H1 (cell line): ENCODE results near the gene SLC37A2. TPM values are rescaled to one million over a fixed set of nuclear protein-coding genes. Genes with fewer than 3 reads are reported as not detected.

ENCODE experiments used
- CHD1 ChIP-seq: IDR thresholded peaks from 2 replicates; pipeline ENCODE4 v1.6.1; 2012; ENCODE audit warnings: low read depth, low read length, improper control_type of control experiment
- CHD7 ChIP-seq: fragments of 300-600 bp; sonication (generic); IDR thresholded peaks from 2 replicates; pipeline ENCODE4 v1.7.1; 2012; ENCODE audit warnings: low read length, moderate library complexity, mild to moderate bottlenecking, inconsistent platforms; ENCODE audit not compliant: insufficient replicate concordance
- CREB1 ChIP-seq: IDR thresholded peaks from 2 replicates; pipeline ENCODE4 v1.6.1; 2012; ENCODE audit warnings: inconsistent platforms
- CTBP2 ChIP-seq: IDR thresholded peaks from 2 replicates; pipeline ENCODE4 v1.7.0; 2011; ENCODE audit warnings: borderline replicate concordance, mild to moderate bottlenecking, moderate library complexity, mixed read lengths, low read length; ENCODE audit not compliant: insufficient read depth, insufficient read length
- JUN ChIP-seq: IDR thresholded peaks from 2 replicates; pipeline ENCODE4 v1.6.1; 2011; ENCODE audit warnings: low read depth, mild to moderate bottlenecking, improper control_type of control experiment, low read length
- RAD21 ChIP-seq, 2 experiments: IDR thresholded peaks in 1 of 2; conservative IDR thresholded peaks in 1 of 2; 2 replicates each; pipeline ENCODE4 v1.6.1; 2011; ENCODE audit warnings: low read depth in 2 of 2, low read length in 2 of 2, improper control_type of control experiment in 1 of 2, inconsistent platforms in 1 of 2, mild to moderate bottlenecking in 1 of 2, moderate library complexity in 1 of 2
- RFX5 ChIP-seq: IDR thresholded peaks from 2 replicates; pipeline ENCODE4 v1.6.1; 2011; ENCODE audit warnings: low read depth, low read length, improper control_type of control experiment, borderline replicate concordance
- SIN3A ChIP-seq, 2 experiments: IDR thresholded peaks in 1 of 2; conservative IDR thresholded peaks in 1 of 2; 2 replicates each; pipeline ENCODE4 v1.6.1; 2011 to 2012; ENCODE audit warnings: low read length in 2 of 2, improper control_type of control experiment in 1 of 2, low read depth in 1 of 2, mild to moderate bottlenecking in 1 of 2
- SP4 ChIP-seq: IDR thresholded peaks from 2 replicates; pipeline ENCODE4 v1.6.1; 2012; ENCODE audit warnings: low read length, inconsistent platforms
- polyA plus RNA-seq, 7 experiments: library from polyadenylated mRNA; depleted of rRNA in 3 of 7; stranded (reverse) in 5 of 7; unstranded in 2 of 7; fragments of >200 nt in 5 of 7; fragments of 200-250 nt in 2 of 7; gene quantifications; 1 replicate in 5 of 7; 2 replicates in 1 of 7; 4 replicates in 1 of 7; pipeline versions ENCODE4 v1.2.1 to v1.2.3, GENCODE V29; 2011 to 2013; ENCODE audit warnings: missing spikeins in 2 of 7, mixed read lengths in 2 of 7
- total RNA-seq: library from RNA; stranded (reverse); fragmentation: NEBNext Ultra II Directional; extraction: Animal tissue kit (Norgen Biotek cat#: 25700); gene quantifications from 2 replicates; pipeline ENCODE4 v1.2.1, GENCODE V29; 2021

Gene SLC37A2
- total and polyA plus RNA-seq, 2 of the 8 experiments (the other 6 are each of a cell fraction or from before 2014, with no cell fraction given), result 1.3 to 1.9 TPM

DNA sequence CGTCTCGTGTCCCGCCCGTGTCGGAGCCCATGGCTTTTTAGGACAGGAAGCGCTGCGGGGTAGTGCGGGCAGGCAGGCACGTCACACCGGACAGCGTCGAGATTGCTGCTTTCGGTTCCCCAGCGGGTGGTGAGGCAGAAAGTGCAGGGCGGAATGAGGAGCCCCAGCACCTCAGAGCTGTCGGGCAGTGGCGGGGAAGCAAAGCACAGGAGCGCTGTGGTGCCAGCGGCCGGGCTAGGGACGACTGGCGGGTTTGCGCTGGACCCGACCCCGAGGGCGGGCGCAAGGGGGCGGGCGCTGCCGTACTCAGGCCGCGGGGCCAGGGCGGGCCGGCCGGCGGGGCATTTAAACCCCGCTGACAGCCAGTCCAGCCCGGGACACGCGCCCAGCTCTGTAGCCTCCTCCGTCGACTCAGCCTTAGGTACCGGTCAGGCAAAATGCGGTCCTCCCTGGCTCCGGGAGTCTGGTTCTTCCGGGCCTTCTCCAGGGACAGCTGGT, at the start of gene SLC37A2 (continued):
- TF ChIP-seq CHD7 (no peak), CHD1 (no peak), SIN3A (conservative IDR thresholded peaks at IDR 0.05 in 1 of 2, IDR thresholded peaks at IDR 0.05 in 1 of 2; ENCODE audit: low read depth in 1 of 2, low read length in 2 of 2) (peak; percentile 56 to 64; a peak in 2 of 4 replicates), CTBP2 (no peak), RFX5 (no peak), SP4 (no peak), RAD21 (IDR thresholded peaks at IDR 0.05 in 1 of 2, conservative IDR thresholded peaks at IDR 0.05 in 1 of 2; ENCODE audit: low read depth in 2 of 2, low read length in 2 of 2) (peak; percentile 26 to 36; a peak in 3 of 4 replicates), CREB1 (peak; percentile 62), JUN (no peak)
